AG04450 (cell line): Measurements from ENCODE around the gene PIBF1. TPM values are rescaled to one million over a fixed set of nuclear protein-coding genes. Genes with fewer than 3 reads are reported as not detected.

ENCODE experiments used
- CTCF ChIA-PET: fragments of 300-600, 350-600 bp; formaldehyde crosslinking; extraction: SDS; loops from one replicate; lab custom pipeline; 2022; ENCODE audit warnings: antibody characterized with exemption, inconsistent platforms; lab: Charles Lee
- POLR2A ChIA-PET: fragments of 350-600 bp; formaldehyde crosslinking; extraction: SDS; loops from one replicate; lab custom pipeline; 2021; ENCODE audit warnings: antibody characterized with exemption, inconsistent platforms; lab: Yijun Ruan, JAX
- DNase-seq: peaks from one replicate; pipeline ENCODE4 v3.0.0-alpha.2; 2011; ENCODE audit warnings: low read depth, low spot score
- H3K27ac ChIP-seq: one replicate; pipeline ENCODE4 v1.5.1; 2012; ENCODE audit warnings: low read depth, low read length, control low read depth
- H3K27me3 ChIP-seq: one replicate; pipeline ENCODE4 v1.6.0; 2012; ENCODE audit warnings: low read length; ENCODE audit not compliant: control insufficient read depth, insufficient read depth
- H3K4me3 ChIP-seq: 2 replicates; pipeline ENCODE4 v1.5.1; 2011; ENCODE audit warnings: mild to moderate bottlenecking, low read depth, low read length, control low read depth
- H3K9me3 ChIP-seq: 2 replicates; pipeline ENCODE4 v1.5.1; 2012; ENCODE audit warnings: low read length; ENCODE audit not compliant: control insufficient read depth, insufficient read depth
- polyA plus RNA-seq: library from polyadenylated mRNA; depleted of rRNA; stranded (reverse); fragments of >200 nt; gene quantifications from 2 replicates; pipeline ENCODE4 v1.2.3, GENCODE V29; 2011; rRNA removed
- small RNA-seq: library from RNA; depleted of rRNA; stranded (forward); fragments of <200 nt; gene quantifications from one replicate; pipeline ENCODE3, GENCODE V24; 2012; ENCODE audit warnings: low read depth; ENCODE audit not compliant: insufficient read length
- TF ChIP-seq, protein P1 (sequence below): IDR thresholded peaks from 2 replicates; pipeline ENCODE4 v1.5.1; 2011; ENCODE audit warnings: low read depth, low read length, control low read depth, inconsistent platforms

Gene PIBF1
- polyA plus RNA-seq, 1 experiment: 11.9 TPM

DNA sequence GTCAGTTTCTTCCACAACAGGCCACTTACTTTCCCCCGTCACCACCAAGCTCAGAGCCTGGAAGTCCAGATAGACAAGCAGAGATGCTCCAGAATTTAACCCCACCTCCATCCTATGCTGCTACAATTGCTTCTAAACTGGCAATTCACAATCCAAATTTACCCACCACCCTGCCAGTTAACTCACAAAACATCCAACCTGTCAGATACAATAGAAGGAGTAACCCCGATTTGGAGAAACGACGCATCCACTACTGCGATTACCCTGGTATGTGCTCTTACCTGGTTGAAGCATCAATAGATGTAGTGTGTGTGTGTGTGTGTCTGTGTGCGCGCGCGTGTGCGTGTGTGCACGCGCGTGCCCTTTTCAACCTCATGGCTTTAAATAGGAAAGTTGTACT, 280.5 kb downstream of the PIBF1 start:
- H3K27me3 ChIP-seq: no peaks in the 10 kb centered on the region
- no peak overlapping the region for H3K27ac ChIP-seq
- H3K4me3 ChIP-seq: no peak overlapping the region
- ChIA-PET CTCF (no interaction called here), POLR2A (no interaction called here)
- DNase-seq: no peak
- TF ChIP-seq, protein P1, sequence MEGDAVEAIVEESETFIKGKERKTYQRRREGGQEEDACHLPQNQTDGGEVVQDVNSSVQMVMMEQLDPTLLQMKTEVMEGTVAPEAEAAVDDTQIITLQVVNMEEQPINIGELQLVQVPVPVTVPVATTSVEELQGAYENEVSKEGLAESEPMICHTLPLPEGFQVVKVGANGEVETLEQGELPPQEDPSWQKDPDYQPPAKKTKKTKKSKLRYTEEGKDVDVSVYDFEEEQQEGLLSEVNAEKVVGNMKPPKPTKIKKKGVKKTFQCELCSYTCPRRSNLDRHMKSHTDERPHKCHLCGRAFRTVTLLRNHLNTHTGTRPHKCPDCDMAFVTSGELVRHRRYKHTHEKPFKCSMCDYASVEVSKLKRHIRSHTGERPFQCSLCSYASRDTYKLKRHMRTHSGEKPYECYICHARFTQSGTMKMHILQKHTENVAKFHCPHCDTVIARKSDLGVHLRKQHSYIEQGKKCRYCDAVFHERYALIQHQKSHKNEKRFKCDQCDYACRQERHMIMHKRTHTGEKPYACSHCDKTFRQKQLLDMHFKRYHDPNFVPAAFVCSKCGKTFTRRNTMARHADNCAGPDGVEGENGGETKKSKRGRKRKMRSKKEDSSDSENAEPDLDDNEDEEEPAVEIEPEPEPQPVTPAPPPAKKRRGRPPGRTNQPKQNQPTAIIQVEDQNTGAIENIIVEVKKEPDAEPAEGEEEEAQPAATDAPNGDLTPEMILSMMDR: no peak
- H3K9me3 ChIP-seq: no peaks in the 10 kb centered on the region

DNA sequence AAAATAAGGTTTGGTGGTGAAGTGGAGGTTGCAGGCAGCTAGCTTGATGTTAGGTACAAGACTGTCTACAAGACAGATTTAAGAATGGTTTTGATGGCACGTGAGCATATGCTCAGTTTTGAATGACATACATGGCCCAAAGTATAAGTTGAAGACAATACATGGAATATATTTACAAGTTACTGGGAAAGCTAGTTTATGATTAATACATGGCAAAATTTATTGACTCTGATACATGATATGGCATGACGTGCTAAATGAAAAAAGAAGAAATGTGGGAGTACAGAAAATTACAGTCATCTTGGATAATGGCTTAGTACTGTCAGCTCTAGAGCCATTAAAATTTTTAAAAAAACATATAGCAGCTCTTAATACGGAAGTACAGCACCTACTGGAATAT, 281.2 kb downstream of the PIBF1 start:
- CTCF ChIA-PET: no interaction called here
- no peak overlapping the region for H3K4me3 ChIP-seq
- POLR2A ChIA-PET: interaction anchor here (1.3 kb wide), 1 partner anchor 10 kb away, joined by 3 read pairs; no protein-coding TSS in a partner anchor

DNA sequence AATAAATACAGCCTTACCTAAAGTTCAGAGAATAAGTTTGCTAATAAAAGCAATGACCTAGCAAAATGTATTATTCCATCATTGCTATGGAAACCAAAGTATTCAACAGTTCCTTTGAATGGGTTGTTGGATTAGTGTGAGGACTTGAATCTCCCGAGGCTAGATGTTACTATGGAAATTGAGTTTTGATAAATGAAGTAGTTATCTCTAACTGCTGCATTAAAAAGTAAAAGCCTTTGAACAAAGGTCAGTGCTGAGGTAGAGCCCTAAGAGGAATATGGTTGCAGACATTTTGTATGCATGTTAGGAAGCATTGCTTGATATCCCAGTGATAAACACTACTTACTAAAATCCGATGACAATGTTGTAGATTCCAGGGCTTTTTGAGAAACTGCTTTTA, 283.1 kb downstream of the PIBF1 start:
- no peaks in the 10 kb centered on the region for H3K9me3 ChIP-seq
- TF ChIP-seq, protein P1: no peak
- DNase-seq: no peak
- no peak overlapping the region for H3K27ac ChIP-seq
- H3K27me3 ChIP-seq: no peaks in the 10 kb centered on the region
- ChIA-PET CTCF (no interaction called here), POLR2A (no interaction called here)
- H3K4me3 ChIP-seq: no peak overlapping the region

More for the DNA sequence above, 281.2 kb downstream of the PIBF1 start:
- Histone ChIP-seq H3K9me3 (no peaks in the 10 kb centered on the region), H3K27me3 (no peaks in the 10 kb centered on the region), H3K27ac (no peak overlapping the region)
- TF ChIP-seq, protein P1: no peak
- no peak for DNase-seq

DNA sequence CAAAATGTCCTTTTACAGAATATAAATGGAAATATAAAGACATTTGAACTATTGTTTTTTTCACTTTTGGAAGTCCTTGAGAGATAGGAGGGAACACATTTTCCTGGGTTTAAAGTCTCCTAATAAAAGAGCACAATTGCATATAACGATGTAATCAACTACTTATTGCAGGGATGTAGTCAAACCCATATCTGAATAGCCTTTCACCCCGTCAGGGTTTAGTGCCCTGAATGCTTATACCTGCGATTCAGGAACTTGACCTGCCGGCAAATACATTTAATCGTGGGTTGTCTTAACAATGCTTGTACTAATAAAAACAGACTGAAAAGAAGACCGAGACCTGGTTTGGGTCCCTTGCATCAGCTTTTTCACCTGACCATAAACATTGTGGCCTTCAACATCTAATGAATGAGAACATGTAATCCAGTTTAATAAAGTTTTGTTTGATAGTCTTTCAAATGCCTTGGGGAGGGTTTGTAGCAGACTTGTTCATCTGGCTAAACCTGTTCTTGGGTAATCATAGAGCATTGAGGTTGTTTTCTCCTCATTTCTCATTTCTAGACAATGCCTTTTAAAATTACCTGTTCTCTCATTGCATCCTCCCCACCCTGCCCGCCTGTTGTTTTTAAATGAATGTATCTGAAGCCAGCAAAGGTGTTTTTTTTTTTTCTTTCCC, 283.9 kb downstream of the PIBF1 start:
- CTCF ChIA-PET: no interaction called here
- Histone ChIP-seq H3K27ac (no peak overlapping the region), H3K9me3 (no peaks in the 10 kb centered on the region), H3K27me3 (no peaks in the 10 kb centered on the region), H3K4me3 (no peak overlapping the region)
- POLR2A ChIA-PET: no interaction called here
- DNase-seq: no peak
- TF ChIP-seq, protein P1: no peak

Small RNA genes within 50 kb of the gene (small RNA-seq; reads per million reads assigned to genes)
- gene RNU6-79P: not detected

Other genes with a start within 250 kb of the PIBF1 start
- 4.8 and 9.1 TPM in 2 replicates for gene MZT1, start 54.5 kb upstream of the PIBF1 start, polyA plus RNA-seq
- gene BORA, start 54.2 kb upstream of the PIBF1 start, polyA plus RNA-seq: 2.7 and 3.1 TPM in 2 replicates
- gene DIS3, start 233 bp upstream of the PIBF1 start, polyA plus RNA-seq: 31.8 and 42.3 TPM in 2 replicates